KG1 (cell line): Measurements from ENCODE around the gene BRPF1.

Source experiments
- DNase-seq: peaks from one replicate; lab custom pipeline; 2025; lab: John Stamatoyannopoulos, UW

BRPF1 gene, protein sequence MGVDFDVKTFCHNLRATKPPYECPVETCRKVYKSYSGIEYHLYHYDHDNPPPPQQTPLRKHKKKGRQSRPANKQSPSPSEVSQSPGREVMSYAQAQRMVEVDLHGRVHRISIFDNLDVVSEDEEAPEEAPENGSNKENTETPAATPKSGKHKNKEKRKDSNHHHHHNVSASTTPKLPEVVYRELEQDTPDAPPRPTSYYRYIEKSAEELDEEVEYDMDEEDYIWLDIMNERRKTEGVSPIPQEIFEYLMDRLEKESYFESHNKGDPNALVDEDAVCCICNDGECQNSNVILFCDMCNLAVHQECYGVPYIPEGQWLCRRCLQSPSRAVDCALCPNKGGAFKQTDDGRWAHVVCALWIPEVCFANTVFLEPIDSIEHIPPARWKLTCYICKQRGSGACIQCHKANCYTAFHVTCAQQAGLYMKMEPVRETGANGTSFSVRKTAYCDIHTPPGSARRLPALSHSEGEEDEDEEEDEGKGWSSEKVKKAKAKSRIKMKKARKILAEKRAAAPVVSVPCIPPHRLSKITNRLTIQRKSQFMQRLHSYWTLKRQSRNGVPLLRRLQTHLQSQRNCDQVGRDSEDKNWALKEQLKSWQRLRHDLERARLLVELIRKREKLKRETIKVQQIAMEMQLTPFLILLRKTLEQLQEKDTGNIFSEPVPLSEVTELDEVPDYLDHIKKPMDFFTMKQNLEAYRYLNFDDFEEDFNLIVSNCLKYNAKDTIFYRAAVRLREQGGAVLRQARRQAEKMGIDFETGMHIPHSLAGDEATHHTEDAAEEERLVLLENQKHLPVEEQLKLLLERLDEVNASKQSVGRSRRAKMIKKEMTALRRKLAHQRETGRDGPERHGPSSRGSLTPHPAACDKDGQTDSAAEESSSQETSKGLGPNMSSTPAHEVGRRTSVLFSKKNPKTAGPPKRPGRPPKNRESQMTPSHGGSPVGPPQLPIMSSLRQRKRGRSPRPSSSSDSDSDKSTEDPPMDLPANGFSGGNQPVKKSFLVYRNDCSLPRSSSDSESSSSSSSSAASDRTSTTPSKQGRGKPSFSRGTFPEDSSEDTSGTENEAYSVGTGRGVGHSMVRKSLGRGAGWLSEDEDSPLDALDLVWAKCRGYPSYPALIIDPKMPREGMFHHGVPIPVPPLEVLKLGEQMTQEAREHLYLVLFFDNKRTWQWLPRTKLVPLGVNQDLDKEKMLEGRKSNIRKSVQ (N-terminal part only)

GRCh38 chr3:9731206-9732079, at the start of gene BRPF1:
Gene BRPF1, plus strand, starts transcription at chr3:9731735. Its CDS starts 2,406 bp downstream, at chr3:9734141.
- DNase-seq = peak; percentile 95

DNA sequence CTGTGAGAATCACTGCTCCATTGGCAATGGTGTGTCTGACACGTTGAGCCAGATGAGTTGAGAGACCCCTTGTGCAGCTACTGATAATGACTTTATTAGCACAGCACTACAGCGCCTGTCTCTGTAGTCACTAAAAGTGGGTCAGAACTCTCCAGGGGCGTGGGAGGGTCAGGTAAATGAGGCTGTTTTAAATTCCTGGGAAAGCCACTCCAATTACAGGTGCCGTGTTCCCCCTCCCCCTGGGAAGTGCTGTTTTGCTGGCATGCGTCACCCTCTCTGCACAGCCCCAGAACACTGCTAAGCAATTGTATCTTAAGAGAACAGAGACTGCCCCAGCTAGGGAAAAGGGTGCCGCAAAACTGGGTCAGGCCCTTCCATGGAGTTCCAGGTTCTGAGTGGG, 49.4 kb upstream of the BRPF1 start:
- DNase-seq = no peak

GRCh38 chr3:9683426-9683825, 48.1 kb upstream of the BRPF1 start:
- no peak for DNase-seq

DNA sequence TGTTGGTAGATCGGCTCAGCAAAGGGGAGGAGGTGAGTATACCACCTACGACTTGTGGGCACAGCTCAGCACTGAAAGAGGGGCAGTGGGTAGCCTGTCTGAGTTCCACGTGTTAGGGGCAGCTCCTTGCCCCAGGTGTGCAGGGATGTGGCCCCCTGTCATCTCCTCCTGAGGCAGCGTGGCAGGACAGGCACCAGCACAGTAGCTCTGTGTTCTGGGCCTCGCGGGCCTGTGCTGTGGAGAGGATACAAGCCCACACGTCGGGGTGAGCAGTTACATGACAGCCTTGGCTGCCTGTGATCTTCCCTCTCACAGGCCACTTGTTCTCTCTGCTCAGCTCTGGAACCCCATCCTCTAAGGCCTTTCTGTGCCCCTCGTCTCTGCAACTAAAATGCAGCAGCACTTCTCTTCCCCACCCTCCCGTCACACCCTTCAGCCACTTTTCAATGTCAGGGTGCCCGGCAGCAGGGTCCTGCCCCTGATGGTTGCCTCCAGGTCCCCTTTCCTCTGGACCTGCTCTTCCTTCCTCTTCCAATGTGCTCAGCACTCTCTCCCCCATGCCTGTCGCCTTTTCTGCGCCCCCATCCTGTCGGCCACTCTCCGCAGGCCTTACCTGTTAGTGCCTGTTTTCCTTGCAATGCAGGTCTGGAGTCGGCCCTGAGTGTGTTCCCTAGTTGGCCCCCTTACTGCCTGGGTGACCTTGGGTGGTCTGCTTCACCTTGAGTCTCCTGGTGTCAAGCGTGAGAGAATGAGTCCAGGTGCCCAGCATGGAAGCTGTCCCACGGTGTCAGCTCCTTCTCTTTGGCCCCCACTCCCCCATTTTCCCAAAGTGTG, 46.1 kb upstream of the BRPF1 start:
- no peak for DNase-seq

GRCh38 chr3:9686050-9686550, 45.4 kb upstream of the BRPF1 start:
- DNase-seq = no peak

DNA sequence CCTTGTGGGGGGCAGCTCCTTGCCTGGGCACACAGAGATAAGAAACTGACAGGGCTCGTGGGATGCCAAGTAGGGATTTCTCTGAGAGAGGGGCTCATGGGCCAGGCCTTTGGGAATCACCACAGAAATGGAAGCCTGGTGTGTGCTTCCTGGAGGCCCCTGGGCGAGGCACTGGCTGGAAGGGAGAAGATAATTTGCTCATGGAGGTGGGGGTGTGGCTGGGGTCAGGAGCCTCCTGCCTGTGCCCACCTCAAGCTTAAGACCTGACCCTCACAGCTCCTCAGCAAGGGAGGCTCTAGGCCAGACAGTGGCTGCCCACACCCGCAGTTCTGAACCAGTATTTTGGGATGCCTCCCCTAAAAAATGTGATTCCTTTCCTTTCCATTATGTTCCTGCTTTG, 44.8 kb upstream of the BRPF1 start:
- DNase-seq = no peak

GRCh38 chr3:9687514-9687913, 44.0 kb upstream of the BRPF1 start:
- DNase-seq = no peak

GRCh38 chr3:9688961-9689360, 42.6 kb upstream of the BRPF1 start:
- DNase-seq = no peak

DNA sequence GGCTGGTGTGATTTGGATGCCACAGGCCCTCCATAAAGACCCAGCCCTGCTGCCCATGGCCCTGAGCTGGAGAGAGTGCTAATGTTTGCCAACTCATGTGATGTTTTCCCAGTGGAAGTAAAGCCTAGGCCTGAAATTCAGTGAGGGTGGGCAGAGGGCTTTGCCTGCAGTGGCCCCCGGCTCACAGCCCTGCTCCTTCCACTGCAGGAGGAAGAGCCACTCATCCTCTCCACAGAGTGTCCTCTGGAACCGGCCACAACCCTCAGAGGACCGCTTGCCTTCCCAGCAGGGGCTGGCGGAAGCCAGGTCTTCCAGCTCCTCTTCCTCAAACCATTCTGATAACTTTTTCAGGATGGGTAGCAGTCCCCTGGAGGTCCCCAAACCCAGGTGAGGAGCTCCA, 41.8 kb upstream of the BRPF1 start:
- DNase-seq = no peak

DNA sequence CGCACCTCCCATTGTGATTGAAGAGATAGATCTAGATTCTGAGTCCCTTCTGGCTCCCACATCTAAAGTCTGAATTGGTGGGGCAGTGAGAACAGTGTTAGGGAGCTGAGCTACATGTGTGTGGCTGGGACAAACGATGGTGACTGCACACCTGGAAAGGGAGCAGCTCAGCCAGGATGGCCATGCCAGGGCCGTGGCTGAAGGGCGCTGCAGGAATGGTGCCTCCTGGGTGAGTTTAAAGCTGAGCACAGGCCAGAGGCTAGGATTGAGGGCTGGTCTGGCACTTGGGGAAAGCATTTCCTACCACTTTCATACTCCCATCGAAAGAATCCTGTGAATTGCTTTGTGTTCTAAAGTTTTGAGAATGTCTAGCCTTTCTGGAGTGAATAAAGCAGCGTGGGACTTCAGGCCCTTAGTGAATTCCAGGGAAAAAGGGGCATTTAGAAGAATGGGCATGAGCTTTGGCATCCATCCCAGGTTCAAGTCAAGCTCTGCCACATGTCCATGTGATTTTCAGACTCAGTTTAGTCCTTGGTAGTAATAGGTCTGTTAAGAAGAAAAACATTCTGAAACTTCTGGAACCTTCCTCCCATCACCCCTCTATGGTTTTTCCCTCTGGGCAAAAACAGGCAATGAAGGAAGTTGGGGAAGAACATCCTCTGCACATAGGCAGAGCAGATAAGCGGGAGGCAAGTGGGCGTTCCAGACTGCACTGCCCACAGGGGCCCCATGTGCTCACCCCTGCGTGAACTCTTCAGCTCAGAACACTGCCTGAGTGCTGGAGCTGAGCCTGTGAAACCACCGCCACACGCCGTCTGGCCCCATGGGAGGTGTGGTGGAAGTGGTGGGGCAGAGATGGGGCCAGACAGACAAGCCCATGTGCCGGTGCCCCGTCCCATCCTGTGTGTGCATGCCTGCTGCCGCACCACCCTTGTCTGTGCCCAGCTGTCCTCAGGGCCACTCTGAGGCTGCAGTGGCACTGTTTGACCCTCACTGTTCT, 40.8 kb upstream of the BRPF1 start:
- DNase-seq = no peak

DNA sequence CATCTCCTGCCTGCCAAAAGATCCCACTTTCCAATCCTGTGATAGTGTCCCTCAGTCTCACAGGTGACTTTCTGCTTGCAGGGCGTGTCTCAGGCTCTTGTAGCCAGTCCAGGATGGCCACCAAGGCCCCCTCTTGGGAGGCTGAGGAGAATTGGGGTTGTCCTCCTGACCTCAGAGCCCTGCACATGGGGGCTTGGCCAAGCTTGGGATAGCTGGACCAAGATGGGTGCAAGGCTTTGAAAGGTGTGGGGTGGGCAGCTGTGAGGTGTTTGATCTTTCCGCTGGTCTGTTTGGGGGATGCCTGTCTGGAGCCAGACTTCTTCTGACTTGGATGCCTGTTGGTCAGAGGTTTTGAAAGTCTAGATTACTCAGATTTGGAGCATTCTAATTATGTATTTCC, 39.9 kb upstream of the BRPF1 start:
- DNase-seq = no peak

- DNase-seq = no peak
Observed at GRCh38 chr3:9692416-9692815, 39.1 kb upstream of the BRPF1 start.

- DNase-seq = no peak
Observed at GRCh38 chr3:9695345-9695744, 36.2 kb upstream of the BRPF1 start.

GRCh38 chr3:9695746-9696145, 35.8 kb upstream of the BRPF1 start:
- no peak for DNase-seq

DNA sequence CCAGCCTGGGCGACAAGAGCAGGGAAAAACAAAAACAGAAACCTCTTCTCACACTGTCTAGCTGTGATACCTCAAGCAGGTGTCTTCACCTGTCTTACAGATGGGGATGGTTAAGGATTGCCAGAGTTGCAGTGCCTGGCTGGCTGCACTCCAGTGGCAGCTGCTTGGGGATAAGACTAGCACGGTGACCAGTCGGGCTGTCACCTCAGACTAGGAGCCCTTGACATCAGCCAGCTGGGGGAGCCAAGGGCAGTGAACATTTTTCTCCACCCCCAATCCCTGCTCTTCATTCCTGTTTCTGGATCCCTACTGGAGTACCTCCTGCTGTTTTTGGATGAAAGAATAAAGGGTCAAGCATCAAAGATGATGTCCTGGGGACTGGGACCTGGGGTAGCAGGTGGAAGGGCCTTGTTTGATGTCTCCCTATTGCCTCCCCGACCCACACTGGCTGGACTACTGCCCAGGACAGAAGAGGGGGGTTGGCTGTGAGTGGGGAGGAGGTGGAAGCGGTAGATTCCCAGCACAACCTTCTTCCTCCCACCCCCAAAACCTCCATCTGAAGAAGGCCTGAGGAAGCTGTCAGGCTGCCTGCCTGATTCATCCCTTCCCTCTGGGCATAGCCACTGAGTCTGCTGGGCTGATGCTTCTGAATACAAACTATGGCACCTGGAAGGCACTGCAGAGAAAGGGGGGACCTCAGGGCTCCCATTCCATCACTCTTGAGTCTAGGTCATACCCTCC, 34.9 kb upstream of the BRPF1 start:
- no peak for DNase-seq

DNA sequence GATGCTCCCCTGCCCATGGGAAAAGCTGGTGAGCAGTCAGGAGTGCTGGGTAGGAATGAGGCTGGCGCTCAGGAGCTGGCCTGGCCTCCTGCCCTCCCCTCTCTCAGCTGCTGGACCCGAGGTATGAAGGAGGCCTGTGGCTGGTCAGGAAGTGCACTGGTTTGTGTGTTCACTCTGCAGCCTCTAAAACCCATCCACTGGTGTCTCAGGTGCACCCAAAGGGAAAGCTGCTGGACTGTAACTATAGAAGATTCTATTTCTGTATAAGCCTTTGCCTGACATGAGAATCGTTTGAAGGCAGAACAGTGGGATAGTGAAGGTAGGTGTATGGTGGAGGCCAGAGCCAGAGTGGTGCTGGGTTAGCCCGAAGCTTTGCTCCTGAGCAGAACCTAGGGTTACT, 33.6 kb upstream of the BRPF1 start:
- no peak for DNase-seq

DNA sequence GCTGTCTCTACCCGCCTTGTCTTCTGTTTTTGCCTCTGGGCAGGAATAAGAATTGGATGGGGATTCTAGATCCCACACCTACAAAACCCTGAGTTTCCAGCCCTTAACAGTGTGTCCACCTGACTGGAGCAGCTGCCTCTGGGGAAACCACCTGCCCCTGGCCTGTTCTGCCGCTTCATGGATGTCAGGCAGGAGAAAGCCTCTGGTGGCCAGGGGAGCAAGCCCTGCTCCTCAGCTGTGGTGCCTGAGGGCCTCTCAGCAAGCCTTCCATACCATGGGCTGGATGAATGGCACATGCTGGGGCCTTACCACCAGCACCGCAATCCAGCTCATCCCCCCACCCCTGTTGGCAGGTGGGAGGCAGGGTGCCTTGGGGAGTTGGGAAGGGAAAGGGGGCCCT, 33.2 kb upstream of the BRPF1 start:
- DNase-seq = no peak

- no peak for DNase-seq
Observed at GRCh38 chr3:9700536-9700935, 31.0 kb upstream of the BRPF1 start.
